H1 (cell line): Measurements from ENCODE around the gene CACNA2D4. TPM values are rescaled to one million over a fixed set of nuclear protein-coding genes. Genes with fewer than 3 reads are reported as not detected.

ENCODE experiments used
- CEBPB ChIP-seq: IDR thresholded peaks from 2 replicates; pipeline ENCODE4 v1.6.1; 2012; ENCODE audit warnings: low read depth, low read length
- CHD7 ChIP-seq: fragments of 300-600 bp; sonication (generic); IDR thresholded peaks from 2 replicates; pipeline ENCODE4 v1.7.1; 2012; ENCODE audit warnings: low read length, moderate library complexity, mild to moderate bottlenecking, inconsistent platforms; ENCODE audit not compliant: insufficient replicate concordance
- GABPA ChIP-seq: IDR thresholded peaks from 2 replicates; pipeline ENCODE4 v1.6.1; 2011; ENCODE audit warnings: mild to moderate bottlenecking, low read length, moderate library complexity, borderline replicate concordance; ENCODE audit not compliant: insufficient read depth
- MAFK ChIP-seq: IDR thresholded peaks from 2 replicates; pipeline ENCODE4 v1.6.1; 2012; ENCODE audit warnings: low read depth, mild to moderate bottlenecking, improper control_type of control experiment, low read length
- RFX5 ChIP-seq: IDR thresholded peaks from 2 replicates; pipeline ENCODE4 v1.6.1; 2011; ENCODE audit warnings: low read depth, low read length, improper control_type of control experiment, borderline replicate concordance
- SAP30 ChIP-seq: fragments of 300-600 bp; sonication (generic); IDR thresholded peaks from 2 replicates; pipeline ENCODE4 v1.7.1; 2012; ENCODE audit warnings: low read length, moderate library complexity, mild to moderate bottlenecking, inconsistent platforms; ENCODE audit not compliant: insufficient read depth, insufficient replicate concordance
- SIN3A ChIP-seq, 2 experiments: IDR thresholded peaks in 1 of 2; conservative IDR thresholded peaks in 1 of 2; 2 replicates each; pipeline ENCODE4 v1.6.1; 2011 to 2012; ENCODE audit warnings: low read length in 2 of 2, improper control_type of control experiment in 1 of 2, low read depth in 1 of 2, mild to moderate bottlenecking in 1 of 2
- SIRT6 ChIP-seq: IDR thresholded peaks from one replicate; pipeline ENCODE4 v1.7.1; 2012; ENCODE audit warnings: low read length, inconsistent platforms
- TAF7 ChIP-seq: optimal IDR thresholded peaks from 2 replicates; pipeline ENCODE3; 2011; ENCODE audit warnings: low read depth, mild to moderate bottlenecking, inconsistent platforms, low read length, moderate library complexity, borderline replicate concordance
- polyA plus RNA-seq, 7 experiments: library from polyadenylated mRNA; depleted of rRNA in 3 of 7; stranded (reverse) in 5 of 7; unstranded in 2 of 7; fragments of >200 nt in 5 of 7; fragments of 200-250 nt in 2 of 7; gene quantifications; 1 replicate in 5 of 7; 2 replicates in 1 of 7; 4 replicates in 1 of 7; pipeline versions ENCODE4 v1.2.1 to v1.2.3, GENCODE V29; 2011 to 2013; ENCODE audit warnings: missing spikeins in 2 of 7, mixed read lengths in 2 of 7
- total RNA-seq: library from RNA; stranded (reverse); fragmentation: NEBNext Ultra II Directional; extraction: Animal tissue kit (Norgen Biotek cat#: 25700); gene quantifications from 2 replicates; pipeline ENCODE4 v1.2.1, GENCODE V29; 2021

The CACNA2D4 gene
- total and polyA plus RNA-seq, 2 of the 8 experiments (the other 6 are each of a cell fraction or from before 2014, with no cell fraction given): 0.44 to 0.88 TPM

- TF ChIP-seq TAF7 (no peak), MAFK (no peak), CHD7 (no peak), SIN3A (conservative IDR thresholded peaks at IDR 0.05 in 1 of 2, IDR thresholded peaks at IDR 0.05 in 1 of 2; ENCODE audit: low read depth in 1 of 2, low read length in 2 of 2) (no peak), GABPA (no peak), SIRT6 (no peak), RFX5 (no peak), CEBPB (no peak), SAP30 (no peak)
These were observed 44.6 kb downstream of the CACNA2D4 start (continued) for GRCh38 chr12:1873531-1874510.
